Type B pancreatic cell (in vitro differentiated cells): ENCODE data around the gene SLC24A1. TPM values are rescaled to one million over a fixed set of nuclear protein-coding genes. Genes with fewer than 3 reads are reported as not detected.
A peak's percentile ranks its signal among the peaks of the same experiment; 100 is the strongest.

Experiments used
- DNase-seq: peaks from one replicate; pipeline ENCODE4 v3.0.0; 2021; ENCODE audit warnings: mixed read lengths; ENCODE audit not compliant: unreplicated experiment; ENCODE audit errors: extremely low spot score
- H3K27ac Mint-ChIP-seq: 2 replicates; pipeline ENCODE4 v1.8.0; 2021; ENCODE audit warnings: mild to moderate bottlenecking, mixed read lengths
- H3K27me3 Mint-ChIP-seq: 2 replicates; pipeline ENCODE4 v1.8.0; 2021; ENCODE audit warnings: mixed read lengths
- H3K36me3 Mint-ChIP-seq: 2 replicates; pipeline ENCODE4 v1.8.0; 2021; ENCODE audit warnings: mixed read lengths
- H3K4me1 Mint-ChIP-seq: one replicate; pipeline ENCODE4 v1.8.0; 2021; ENCODE audit warnings: mixed read lengths; ENCODE audit not compliant: unreplicated experiment
- H3K4me3 Mint-ChIP-seq: 2 replicates; pipeline ENCODE4 v1.8.0; 2021; ENCODE audit warnings: mild to moderate bottlenecking, mixed read lengths
- H3K9me3 Mint-ChIP-seq: 2 replicates; pipeline ENCODE4 v1.8.0; 2021; ENCODE audit warnings: mixed read lengths
- CTCF ChIP-seq: fragments of 200-600 bp; sonication (generic); conservative IDR thresholded peaks from 2 replicates; pipeline ENCODE4 v1.5.0; 2021; ENCODE audit warnings: antibody characterized with exemption, mild to moderate bottlenecking
- total RNA-seq: library from RNA; stranded (reverse); gene quantifications from 2 replicates; pipeline ENCODE4 v1.2.1, GENCODE V29; 2021; ENCODE audit warnings: low replicate concordance

The SLC24A1 gene
- total RNA-seq, 1 donor from 2014 or later: 15.8 TPM

GRCh38 chr15:65598468-65598867 is 23.3 kb upstream of the SLC24A1 start:
- Mint-ChIP-seq H3K27me3 (no peaks in the 10 kb centered on the region), H3K4me3 (no peak overlapping the region), H3K4me1 (no peaks in the 10 kb centered on the region), H3K36me3 (peaks cover 8% of the 10 kb centered on the region), H3K27ac (no peak overlapping the region), H3K9me3 (no peaks in the 10 kb centered on the region)
- no peak for TF ChIP-seq CTCF
- DNase-seq: no peak

GRCh38 chr15:65599677-65600076 is 22.1 kb upstream of the SLC24A1 start:
- no peak for DNase-seq
- TF ChIP-seq CTCF: no peak
- H3K27me3 Mint-ChIP-seq: no peaks in the 10 kb centered on the region
- peaks cover 8% of the 10 kb centered on the region for H3K36me3 Mint-ChIP-seq
- no peaks in the 10 kb centered on the region for H3K9me3 Mint-ChIP-seq
- no peaks in the 10 kb centered on the region for H3K4me1 Mint-ChIP-seq
- no peak overlapping the region for H3K27ac Mint-ChIP-seq
- no peak overlapping the region for H3K4me3 Mint-ChIP-seq

- Mint-ChIP-seq H3K36me3 (peaks cover 13% of the 10 kb centered on the region), H3K4me1 (no peaks in the 10 kb centered on the region), H3K4me3 (no peak overlapping the region), H3K9me3 (no peaks in the 10 kb centered on the region), H3K27me3 (no peaks in the 10 kb centered on the region), H3K27ac (no peak overlapping the region)
- TF ChIP-seq CTCF: no peak
- no peak for DNase-seq
Observed at GRCh38 chr15:65603134-65603533, 18.6 kb upstream of the SLC24A1 start.

GRCh38 chr15:65603559-65603958 is 18.2 kb upstream of the SLC24A1 start:
- H3K36me3 Mint-ChIP-seq: peaks cover 11% of the 10 kb centered on the region
- DNase-seq: no peak
- TF ChIP-seq CTCF: no peak
- no peaks in the 10 kb centered on the region for H3K9me3 Mint-ChIP-seq
- no peak overlapping the region for H3K27ac Mint-ChIP-seq
- no peaks in the 10 kb centered on the region for H3K27me3 Mint-ChIP-seq
- H3K4me3 Mint-ChIP-seq: no peak overlapping the region
- no peaks in the 10 kb centered on the region for H3K4me1 Mint-ChIP-seq

- peak; percentile 78 for TF ChIP-seq CTCF
- Mint-ChIP-seq H3K27ac (peak within 1 kb of the TSS; percentile 99), H3K4me1 (peaks cover 14% of the 10 kb centered on the region), H3K4me3 (peak within 1 kb of the TSS; percentile 99), H3K9me3 (no peaks in the 10 kb centered on the region), H3K36me3 (no peaks in the 10 kb centered on the region), H3K27me3 (no peaks in the 10 kb centered on the region)
- peak; percentile 99 for DNase-seq
Observed at GRCh38 chr15:65610871-65611718, 10.6 kb upstream of the SLC24A1 start, which contains the start of gene INTS14. Gene INTS14 (minus strand): TSS chr15:65611131. CDS start chr15:65607380, 3,751 bp downstream.
